ENCODE results near the gene NUTF2.

GRCh38 chr16:67883146-67883871, 36.6 kb downstream of the NUTF2 start:
- TF ChIP-seq POLR2A (IDR thresholded peaks at IDR 0.05) = no peak
- TF ChIP-seq, protein P1, sequence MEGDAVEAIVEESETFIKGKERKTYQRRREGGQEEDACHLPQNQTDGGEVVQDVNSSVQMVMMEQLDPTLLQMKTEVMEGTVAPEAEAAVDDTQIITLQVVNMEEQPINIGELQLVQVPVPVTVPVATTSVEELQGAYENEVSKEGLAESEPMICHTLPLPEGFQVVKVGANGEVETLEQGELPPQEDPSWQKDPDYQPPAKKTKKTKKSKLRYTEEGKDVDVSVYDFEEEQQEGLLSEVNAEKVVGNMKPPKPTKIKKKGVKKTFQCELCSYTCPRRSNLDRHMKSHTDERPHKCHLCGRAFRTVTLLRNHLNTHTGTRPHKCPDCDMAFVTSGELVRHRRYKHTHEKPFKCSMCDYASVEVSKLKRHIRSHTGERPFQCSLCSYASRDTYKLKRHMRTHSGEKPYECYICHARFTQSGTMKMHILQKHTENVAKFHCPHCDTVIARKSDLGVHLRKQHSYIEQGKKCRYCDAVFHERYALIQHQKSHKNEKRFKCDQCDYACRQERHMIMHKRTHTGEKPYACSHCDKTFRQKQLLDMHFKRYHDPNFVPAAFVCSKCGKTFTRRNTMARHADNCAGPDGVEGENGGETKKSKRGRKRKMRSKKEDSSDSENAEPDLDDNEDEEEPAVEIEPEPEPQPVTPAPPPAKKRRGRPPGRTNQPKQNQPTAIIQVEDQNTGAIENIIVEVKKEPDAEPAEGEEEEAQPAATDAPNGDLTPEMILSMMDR (IDR thresholded peaks at IDR 0.05) = peak in 1 of 6 experiments; percentile 90

Measured in Peyer's patch (tissue), 4 donors.